H1 (cell line): ENCODE results near the gene HSDL2. TPM values are rescaled to one million over a fixed set of nuclear protein-coding genes. Genes with fewer than 3 reads are reported as not detected.

Experiments
- ASH2L ChIP-seq: fragments of 200-600, 300-600 bp; sonication (generic); IDR thresholded peaks from one replicate; pipeline ENCODE4 v1.7.1; 2017; ENCODE audit warnings: low read length
- CEBPB ChIP-seq: IDR thresholded peaks from 2 replicates; pipeline ENCODE4 v1.6.1; 2012; ENCODE audit warnings: low read depth, low read length
- HDAC2 ChIP-seq, 2 experiments: fragments of 300-600 bp in 1 of 2; sonication (generic) in 1 of 2; IDR thresholded peaks; 2 replicates each; pipeline ENCODE4 v1.6.1; 2011 to 2012; ENCODE audit warnings: low read depth in 2 of 2, low read length in 2 of 2, mild to moderate bottlenecking in 2 of 2, moderate library complexity in 2 of 2, borderline replicate concordance in 1 of 2, inconsistent platforms in 1 of 2
- SP1 ChIP-seq: IDR thresholded peaks from 2 replicates; pipeline ENCODE4 v1.6.1; 2011; ENCODE audit warnings: low read depth, low read length
- TCF12 ChIP-seq: IDR thresholded peaks from 2 replicates; pipeline ENCODE4 v1.6.1; 2011; ENCODE audit warnings: low read depth, mild to moderate bottlenecking, low read length
- TEAD4 ChIP-seq: IDR thresholded peaks from 2 replicates; pipeline ENCODE4 v1.6.1; 2012; ENCODE audit warnings: low read depth, low read length, inconsistent platforms, mixed read lengths
- polyA plus RNA-seq, 7 experiments: library from polyadenylated mRNA; depleted of rRNA in 3 of 7; stranded (reverse) in 5 of 7; unstranded in 2 of 7; fragments of >200 nt in 5 of 7; fragments of 200-250 nt in 2 of 7; gene quantifications; 1 replicate in 5 of 7; 2 replicates in 1 of 7; 4 replicates in 1 of 7; pipeline versions ENCODE4 v1.2.1 to v1.2.3, GENCODE V29; 2011 to 2013; ENCODE audit warnings: missing spikeins in 2 of 7, mixed read lengths in 2 of 7
- total RNA-seq: library from RNA; stranded (reverse); fragmentation: NEBNext Ultra II Directional; extraction: Animal tissue kit (Norgen Biotek cat#: 25700); gene quantifications from 2 replicates; pipeline ENCODE4 v1.2.1, GENCODE V29; 2021
- TF ChIP-seq, protein P1 (sequence below): IDR thresholded peaks from 2 replicates; pipeline ENCODE4 v1.6.1; 2012; ENCODE audit warnings: low read length, inconsistent platforms
- TF ChIP-seq, protein P2 (sequence below): fragments of 300-600 bp; sonication (generic); IDR thresholded peaks from 2 replicates; pipeline ENCODE4 v1.7.1; 2012; ENCODE audit warnings: low read length, moderate library complexity, mild to moderate bottlenecking, inconsistent platforms; ENCODE audit not compliant: insufficient replicate concordance

The HSDL2 gene
- total and polyA plus RNA-seq, 2 of the 8 experiments (the other 6 are each of a cell fraction or from before 2014, with no cell fraction given) = 6.6 to 15.4 TPM

DNA sequence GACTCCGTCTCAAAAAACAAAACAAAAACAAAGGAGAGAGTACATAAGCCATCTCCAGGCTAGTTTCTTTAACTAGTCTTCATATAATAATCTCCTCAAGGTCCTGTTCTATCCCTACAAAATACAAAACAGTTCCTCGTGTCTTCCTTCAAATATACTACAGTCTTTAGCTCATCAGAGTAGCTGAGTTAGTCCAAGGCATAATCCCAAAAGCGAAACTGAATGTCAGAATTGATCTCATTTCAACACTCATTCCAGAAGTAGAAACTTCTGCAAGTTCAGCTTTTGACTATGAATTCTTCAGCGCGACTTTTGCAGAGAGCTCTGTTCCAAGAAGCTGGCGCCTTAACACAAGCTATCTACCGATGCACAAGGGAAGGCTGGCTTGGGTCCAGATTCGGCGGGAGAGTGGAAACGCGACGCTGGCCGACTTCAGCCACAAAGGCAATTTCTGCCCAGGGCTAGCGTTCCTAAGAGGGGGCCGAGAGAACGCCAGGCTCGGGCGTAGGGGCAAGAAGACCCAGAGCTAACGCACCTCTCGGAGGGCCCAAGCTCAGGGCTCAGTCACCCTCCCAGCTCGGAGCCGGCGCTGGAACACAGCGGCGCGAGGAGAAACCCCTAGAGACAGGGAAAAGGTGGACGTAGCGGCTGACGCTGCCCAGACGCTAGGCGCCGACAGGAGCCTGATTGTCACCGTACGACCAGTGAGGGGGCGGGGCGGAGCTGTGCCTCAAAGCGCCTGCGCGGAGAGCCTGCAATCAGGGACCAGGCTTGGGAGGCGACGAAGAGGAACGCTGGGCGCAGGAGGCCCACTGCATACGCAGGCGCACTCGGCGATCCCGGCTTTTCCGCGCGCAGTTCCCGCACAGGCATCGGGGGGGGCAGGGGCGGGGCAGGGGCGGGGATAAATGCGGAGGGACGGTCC lies 469 bp upstream of the HSDL2 start (continued):
- TF ChIP-seq TEAD4 (no peak), HDAC2 (IDR thresholded peaks at IDR 0.05; ENCODE audit: borderline replicate concordance in 1 of 2, low read depth in 2 of 2, low read length in 2 of 2) (no peak), ASH2L (peak; percentile 76), TCF12 (no peak), CEBPB (no peak), SP1 (no peak)
- TF ChIP-seq, protein P1, sequence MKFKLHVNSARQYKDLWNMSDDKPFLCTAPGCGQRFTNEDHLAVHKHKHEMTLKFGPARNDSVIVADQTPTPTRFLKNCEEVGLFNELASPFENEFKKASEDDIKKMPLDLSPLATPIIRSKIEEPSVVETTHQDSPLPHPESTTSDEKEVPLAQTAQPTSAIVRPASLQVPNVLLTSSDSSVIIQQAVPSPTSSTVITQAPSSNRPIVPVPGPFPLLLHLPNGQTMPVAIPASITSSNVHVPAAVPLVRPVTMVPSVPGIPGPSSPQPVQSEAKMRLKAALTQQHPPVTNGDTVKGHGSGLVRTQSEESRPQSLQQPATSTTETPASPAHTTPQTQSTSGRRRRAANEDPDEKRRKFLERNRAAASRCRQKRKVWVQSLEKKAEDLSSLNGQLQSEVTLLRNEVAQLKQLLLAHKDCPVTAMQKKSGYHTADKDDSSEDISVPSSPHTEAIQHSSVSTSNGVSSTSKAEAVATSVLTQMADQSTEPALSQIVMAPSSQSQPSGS = no peak
- TF ChIP-seq, protein P2, sequence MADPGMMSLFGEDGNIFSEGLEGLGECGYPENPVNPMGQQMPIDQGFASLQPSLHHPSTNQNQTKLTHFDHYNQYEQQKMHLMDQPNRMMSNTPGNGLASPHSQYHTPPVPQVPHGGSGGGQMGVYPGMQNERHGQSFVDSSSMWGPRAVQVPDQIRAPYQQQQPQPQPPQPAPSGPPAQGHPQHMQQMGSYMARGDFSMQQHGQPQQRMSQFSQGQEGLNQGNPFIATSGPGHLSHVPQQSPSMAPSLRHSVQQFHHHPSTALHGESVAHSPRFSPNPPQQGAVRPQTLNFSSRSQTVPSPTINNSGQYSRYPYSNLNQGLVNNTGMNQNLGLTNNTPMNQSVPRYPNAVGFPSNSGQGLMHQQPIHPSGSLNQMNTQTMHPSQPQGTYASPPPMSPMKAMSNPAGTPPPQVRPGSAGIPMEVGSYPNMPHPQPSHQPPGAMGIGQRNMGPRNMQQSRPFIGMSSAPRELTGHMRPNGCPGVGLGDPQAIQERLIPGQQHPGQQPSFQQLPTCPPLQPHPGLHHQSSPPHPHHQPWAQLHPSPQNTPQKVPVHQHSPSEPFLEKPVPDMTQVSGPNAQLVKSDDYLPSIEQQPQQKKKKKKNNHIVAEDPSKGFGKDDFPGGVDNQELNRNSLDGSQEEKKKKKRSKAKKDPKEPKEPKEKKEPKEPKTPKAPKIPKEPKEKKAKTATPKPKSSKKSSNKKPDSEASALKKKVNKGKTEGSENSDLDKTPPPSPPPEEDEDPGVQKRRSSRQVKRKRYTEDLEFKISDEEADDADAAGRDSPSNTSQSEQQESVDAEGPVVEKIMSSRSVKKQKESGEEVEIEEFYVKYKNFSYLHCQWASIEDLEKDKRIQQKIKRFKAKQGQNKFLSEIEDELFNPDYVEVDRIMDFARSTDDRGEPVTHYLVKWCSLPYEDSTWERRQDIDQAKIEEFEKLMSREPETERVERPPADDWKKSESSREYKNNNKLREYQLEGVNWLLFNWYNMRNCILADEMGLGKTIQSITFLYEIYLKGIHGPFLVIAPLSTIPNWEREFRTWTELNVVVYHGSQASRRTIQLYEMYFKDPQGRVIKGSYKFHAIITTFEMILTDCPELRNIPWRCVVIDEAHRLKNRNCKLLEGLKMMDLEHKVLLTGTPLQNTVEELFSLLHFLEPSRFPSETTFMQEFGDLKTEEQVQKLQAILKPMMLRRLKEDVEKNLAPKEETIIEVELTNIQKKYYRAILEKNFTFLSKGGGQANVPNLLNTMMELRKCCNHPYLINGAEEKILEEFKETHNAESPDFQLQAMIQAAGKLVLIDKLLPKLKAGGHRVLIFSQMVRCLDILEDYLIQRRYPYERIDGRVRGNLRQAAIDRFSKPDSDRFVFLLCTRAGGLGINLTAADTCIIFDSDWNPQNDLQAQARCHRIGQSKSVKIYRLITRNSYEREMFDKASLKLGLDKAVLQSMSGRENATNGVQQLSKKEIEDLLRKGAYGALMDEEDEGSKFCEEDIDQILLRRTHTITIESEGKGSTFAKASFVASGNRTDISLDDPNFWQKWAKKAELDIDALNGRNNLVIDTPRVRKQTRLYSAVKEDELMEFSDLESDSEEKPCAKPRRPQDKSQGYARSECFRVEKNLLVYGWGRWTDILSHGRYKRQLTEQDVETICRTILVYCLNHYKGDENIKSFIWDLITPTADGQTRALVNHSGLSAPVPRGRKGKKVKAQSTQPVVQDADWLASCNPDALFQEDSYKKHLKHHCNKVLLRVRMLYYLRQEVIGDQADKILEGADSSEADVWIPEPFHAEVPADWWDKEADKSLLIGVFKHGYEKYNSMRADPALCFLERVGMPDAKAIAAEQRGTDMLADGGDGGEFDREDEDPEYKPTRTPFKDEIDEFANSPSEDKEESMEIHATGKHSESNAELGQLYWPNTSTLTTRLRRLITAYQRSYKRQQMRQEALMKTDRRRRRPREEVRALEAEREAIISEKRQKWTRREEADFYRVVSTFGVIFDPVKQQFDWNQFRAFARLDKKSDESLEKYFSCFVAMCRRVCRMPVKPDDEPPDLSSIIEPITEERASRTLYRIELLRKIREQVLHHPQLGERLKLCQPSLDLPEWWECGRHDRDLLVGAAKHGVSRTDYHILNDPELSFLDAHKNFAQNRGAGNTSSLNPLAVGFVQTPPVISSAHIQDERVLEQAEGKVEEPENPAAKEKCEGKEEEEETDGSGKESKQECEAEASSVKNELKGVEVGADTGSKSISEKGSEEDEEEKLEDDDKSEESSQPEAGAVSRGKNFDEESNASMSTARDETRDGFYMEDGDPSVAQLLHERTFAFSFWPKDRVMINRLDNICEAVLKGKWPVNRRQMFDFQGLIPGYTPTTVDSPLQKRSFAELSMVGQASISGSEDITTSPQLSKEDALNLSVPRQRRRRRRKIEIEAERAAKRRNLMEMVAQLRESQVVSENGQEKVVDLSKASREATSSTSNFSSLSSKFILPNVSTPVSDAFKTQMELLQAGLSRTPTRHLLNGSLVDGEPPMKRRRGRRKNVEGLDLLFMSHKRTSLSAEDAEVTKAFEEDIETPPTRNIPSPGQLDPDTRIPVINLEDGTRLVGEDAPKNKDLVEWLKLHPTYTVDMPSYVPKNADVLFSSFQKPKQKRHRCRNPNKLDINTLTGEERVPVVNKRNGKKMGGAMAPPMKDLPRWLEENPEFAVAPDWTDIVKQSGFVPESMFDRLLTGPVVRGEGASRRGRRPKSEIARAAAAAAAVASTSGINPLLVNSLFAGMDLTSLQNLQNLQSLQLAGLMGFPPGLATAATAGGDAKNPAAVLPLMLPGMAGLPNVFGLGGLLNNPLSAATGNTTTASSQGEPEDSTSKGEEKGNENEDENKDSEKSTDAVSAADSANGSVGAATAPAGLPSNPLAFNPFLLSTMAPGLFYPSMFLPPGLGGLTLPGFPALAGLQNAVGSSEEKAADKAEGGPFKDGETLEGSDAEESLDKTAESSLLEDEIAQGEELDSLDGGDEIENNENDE = no peak
